Activated gamma-delta T cell (primary cell): Measurements from ENCODE around the gene FUBP3.
"Not testable (repeated sequence)": the region's sequence is repeated elsewhere in the genome, so short reads cannot be mapped to it uniquely, and the experiment has no call there.

ENCODE experiments used
- DNase-seq: peaks from one replicate; lab custom pipeline; 2025; lab: John Stamatoyannopoulos, UW

FUBP3 gene

DNA sequence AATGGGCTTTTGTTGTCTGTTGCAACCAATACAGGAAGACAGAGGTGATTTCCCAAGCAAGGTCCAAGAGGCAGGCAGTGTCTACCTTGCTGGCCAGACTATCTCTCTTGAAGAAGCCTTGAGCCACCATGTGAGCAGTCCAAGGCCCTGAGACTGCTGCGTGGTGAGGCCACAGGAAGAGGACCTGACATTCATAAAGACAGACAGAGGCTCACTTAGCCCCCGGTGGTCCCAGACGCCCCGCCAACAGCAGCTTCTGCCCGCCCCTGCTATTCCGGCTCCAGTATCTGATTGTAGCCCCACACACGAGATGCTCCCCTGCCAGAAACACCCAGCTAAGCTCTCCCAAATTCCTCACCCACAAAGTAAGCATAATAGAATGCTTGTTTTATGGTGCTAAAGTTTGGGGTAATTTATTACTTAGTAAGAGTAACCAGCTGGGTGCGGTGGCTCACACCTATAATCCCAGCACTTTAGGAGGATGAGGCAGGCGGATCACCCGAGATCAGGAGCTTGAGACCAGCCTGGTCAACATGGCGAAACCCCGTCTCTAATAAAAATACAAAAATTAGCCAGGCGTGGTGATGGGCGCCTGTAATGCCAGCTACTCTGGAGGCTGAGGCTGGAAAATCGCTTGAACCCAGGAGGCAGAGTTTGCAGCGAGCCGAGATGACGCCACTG lies 22.8 kb upstream of the FUBP3 start:
- DNase-seq: no peak

GRCh38 chr9:130557077-130557468 lies 22.3 kb upstream of the FUBP3 start:
- DNase-seq: no peak

DNA sequence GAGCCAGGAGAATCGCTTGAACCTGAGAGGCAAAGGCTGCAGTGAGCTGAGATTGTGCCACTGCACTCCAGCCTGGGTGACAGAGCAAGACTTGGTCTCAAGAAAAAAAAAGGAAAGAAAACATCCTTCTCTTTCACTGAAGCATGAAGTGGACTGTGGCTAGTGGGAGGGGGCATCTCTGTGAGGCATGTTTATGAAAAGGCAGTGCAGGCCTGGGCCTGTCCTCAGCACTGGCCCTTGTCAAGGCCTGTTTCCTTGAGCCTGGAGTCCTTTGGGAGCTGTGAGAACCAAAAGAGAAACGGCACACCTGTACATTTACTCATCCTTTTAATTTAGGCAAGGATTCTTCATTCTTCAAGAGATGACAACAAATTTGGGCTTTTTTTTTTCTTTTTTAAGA lies 18.3 kb upstream of the FUBP3 start:
- no peak for DNase-seq

DNA sequence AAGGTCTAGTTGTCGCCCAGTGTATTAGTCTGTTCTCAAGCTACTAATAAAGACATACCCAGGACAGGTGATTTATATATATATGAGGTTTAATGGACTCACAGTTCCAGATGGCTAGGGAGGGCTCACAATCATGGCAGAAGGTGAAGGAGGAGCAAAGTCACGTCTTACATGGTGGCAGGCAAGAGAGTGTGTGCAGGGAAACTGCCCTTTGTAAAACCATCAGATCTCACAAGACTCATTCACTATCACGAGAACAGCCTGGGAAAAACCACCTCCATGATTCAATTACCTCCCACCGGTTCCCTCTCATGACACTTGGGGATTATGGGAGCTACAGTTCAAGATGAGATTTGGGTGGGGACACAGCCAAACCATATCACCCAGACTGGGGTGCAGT lies 16.9 kb upstream of the FUBP3 start:
- DNase-seq: not testable (repeated sequence)

DNA sequence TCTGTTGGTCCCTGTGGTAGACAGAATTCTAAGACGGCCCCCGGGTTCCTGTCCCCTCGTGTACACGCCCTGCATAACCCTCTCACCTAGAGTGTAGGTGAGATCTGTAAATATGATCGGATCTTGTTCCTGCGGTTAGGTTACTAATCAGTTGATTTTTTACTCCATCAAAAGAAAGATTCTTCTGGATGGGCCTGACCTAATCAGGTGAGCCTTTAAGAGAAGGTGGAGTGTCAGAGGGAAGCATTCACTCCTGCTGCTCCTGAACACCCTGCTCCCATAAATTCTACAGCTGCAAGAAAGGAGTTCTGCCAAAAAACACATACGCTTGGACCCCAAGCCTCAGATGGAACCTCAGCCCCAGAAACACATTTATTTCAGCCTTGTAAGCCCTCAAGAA lies 15.6 kb upstream of the FUBP3 start:
- no peak for DNase-seq

GRCh38 chr9:130565792-130566191 lies 13.6 kb upstream of the FUBP3 start:
- DNase-seq: no peak

GRCh38 chr9:130570208-130570607 lies 9.2 kb upstream of the FUBP3 start:
- DNase-seq: no peak

DNA sequence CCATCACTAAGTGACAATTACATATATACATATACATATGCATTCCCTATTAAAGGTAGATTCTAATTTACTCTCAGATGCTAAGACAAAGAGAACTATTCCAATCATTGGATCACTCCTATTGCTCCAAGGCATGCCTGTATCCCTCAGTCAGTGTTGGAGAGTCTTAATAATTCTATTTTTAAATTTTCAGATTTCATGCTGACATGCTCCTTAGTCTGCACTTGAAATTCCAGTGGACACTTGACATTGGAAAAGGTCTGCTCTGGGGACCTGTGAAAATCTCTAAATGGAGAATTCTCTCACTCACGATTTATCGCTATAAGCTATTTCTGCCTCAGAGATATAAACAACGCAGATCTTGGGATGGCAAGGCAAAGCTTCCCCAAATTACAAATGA lies 3.9 kb upstream of the FUBP3 start:
- no peak for DNase-seq

- DNase-seq: no peak
Observed at GRCh38 chr9:130576176-130576575, 3.2 kb upstream of the FUBP3 start.

- DNase-seq: no peak
Observed at GRCh38 chr9:130579738-130580463, 524 bp downstream of the FUBP3 start.

- no peak for DNase-seq
Observed at GRCh38 chr9:130581766-130582165, 2.4 kb downstream of the FUBP3 start.

DNA sequence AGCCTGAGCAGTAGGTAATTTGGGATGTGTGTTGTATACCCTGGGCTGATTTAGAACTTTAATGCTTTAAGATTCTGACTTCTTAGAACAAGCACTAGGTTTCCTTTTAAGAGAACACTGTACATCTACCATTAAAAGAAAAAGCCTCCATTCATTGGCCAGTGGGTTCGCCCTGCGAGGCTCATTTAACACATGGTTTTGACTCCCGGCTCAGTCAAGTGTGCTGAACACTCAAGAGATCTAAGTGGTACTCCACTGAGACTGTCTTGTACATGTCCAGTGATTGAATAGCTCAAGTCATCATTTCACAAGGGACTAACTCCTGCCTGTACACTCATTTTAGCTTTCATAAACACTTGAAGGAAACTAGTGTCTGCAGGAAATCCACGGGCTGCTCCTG lies 3.9 kb downstream of the FUBP3 start:
- no peak for DNase-seq

- DNase-seq: no peak
Observed at GRCh38 chr9:130587921-130588320, 8.5 kb downstream of the FUBP3 start.

- no peak for DNase-seq
Observed at GRCh38 chr9:130588416-130588815, 9.0 kb downstream of the FUBP3 start.

- DNase-seq: no peak
Observed at GRCh38 chr9:130589754-130590153, 10.4 kb downstream of the FUBP3 start.

GRCh38 chr9:130590305-130590704 lies 10.9 kb downstream of the FUBP3 start:
- no peak for DNase-seq

GRCh38 chr9:130593020-130593419 lies 13.6 kb downstream of the FUBP3 start:
- no peak for DNase-seq

DNA sequence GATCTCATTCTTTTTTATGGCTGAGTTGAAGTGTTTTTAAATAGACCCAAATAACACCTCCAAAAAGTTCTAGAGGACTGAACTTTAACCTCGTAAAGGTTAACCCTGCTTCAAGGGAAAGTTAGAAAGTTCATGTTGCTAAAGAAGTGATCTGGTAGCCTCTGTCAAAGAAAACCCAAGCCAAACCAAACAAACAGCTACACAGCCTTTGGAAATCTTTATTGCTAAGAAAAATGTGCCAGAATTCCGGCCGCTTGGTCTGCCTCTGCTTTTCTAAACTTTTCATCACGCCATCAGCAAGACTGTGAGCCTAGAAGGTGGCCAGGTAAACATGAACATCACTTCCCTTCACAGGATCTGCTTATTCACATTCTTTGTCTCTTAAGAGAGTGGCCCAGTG lies 17.9 kb downstream of the FUBP3 start:
- DNase-seq: no peak

DNA sequence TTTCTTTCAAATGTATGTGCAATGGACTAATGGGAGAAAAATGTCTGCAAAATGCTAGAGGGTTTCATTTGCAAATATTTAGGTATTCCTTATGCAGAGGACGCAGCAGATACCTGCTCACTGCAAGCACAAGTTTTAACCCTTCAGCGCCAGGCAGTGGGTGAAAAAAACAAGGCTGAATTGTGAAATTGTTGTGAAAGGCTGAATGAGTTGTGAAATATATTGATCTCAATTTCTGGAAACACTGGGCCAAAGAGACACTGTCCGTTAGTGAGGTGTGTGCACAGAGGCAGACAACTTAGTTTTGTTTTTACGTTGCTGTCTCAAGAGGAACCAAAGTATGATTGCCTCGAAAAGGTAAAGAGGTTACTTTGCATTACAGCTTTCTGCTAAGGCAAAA lies 18.8 kb downstream of the FUBP3 start:
- DNase-seq: no peak

GRCh38 chr9:130599625-130600024 lies 20.2 kb downstream of the FUBP3 start:
- no peak for DNase-seq

- DNase-seq: no peak
Observed at GRCh38 chr9:130601100-130601499, 21.7 kb downstream of the FUBP3 start.

DNA sequence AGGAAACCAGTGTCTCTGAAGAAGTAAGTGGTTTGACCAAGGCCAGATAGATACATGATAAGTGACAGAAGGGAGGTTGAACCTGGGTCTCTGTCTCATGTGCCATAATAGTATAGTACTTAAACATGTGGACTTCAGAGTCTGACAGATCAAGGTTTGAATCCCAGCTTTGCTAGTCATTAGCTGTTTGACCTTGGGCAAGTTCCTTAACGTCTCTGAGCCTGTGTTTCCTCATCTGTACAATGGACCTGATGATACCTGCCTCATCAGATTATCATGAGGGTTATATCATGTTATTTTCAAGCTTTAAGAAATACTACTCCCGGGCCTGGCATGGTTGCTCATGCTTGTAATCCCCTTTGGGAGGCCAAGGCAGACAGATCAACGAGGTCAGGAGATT lies 24.9 kb downstream of the FUBP3 start:
- DNase-seq: no peak

DNA sequence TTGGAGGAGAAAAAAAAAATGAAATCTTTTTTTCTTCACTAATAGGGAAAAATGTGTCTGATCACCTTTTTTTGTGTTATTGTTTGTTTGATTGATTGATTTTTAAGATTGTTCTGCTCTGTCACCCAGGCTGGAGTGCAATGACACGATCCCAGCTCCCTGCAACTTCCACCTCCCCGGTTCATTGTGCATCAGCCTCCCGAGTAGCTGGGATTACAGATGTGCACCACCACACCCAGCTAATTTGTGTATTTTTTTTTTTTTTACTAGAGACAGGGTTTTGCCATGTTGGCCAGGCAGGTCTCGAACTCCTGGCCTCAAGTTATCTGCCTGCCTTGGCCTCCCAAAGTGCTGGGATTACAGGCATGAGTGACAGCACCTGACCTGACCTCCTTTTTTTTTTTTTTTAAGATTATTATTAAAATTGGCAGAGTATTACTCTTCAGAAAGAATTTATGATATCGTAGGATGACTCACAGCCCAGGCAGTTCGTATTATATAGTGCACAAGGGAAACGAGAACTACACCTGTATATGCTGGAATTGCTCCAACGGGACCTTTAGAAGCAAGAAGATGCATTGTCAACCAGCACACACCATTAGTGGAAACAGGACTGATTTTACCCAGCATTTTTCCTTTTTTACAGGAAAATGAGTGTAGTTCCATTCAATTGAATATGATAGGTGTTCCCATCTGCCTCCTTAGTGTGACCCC lies 27.7 kb downstream of the FUBP3 start:
- no peak for DNase-seq
